Measurements from ENCODE around the gene IL3RA.
"Not testable (repeated sequence)": the region's sequence is repeated elsewhere in the genome, so short reads cannot be mapped to it uniquely, and the experiment has no call there.

The IL3RA gene

GRCh38 chrX:1300449-1300848, 36.1 kb upstream of the IL3RA start:
- TF ChIP-seq ZFX (IDR thresholded peaks at IDR 0.05; ENCODE audit: borderline replicate concordance) (no peak), CTCF (IDR thresholded peaks at IDR 0.05) (no peak)
- H3K27ac ChIP-seq, result no peak overlapping the region

GRCh38 chrX:1305411-1305810, 31.2 kb upstream of the IL3RA start:
- H3K27ac ChIP-seq, result no peak overlapping the region
- TF ChIP-seq ZFX (IDR thresholded peaks at IDR 0.05; ENCODE audit: borderline replicate concordance), result no peak
- no peak for TF ChIP-seq CTCF (IDR thresholded peaks at IDR 0.05)

GRCh38 chrX:1306909-1307625, 29.5 kb upstream of the IL3RA start:
- H3K27ac ChIP-seq, result no peak overlapping the region
- TF ChIP-seq CTCF (IDR thresholded peaks at IDR 0.05), result no peak
- no peak for TF ChIP-seq ZFX (IDR thresholded peaks at IDR 0.05; ENCODE audit: borderline replicate concordance)

GRCh38 chrX:1307626-1308340, 28.8 kb upstream of the IL3RA start:
- no peak for TF ChIP-seq ZFX (IDR thresholded peaks at IDR 0.05; ENCODE audit: borderline replicate concordance)
- TF ChIP-seq CTCF (IDR thresholded peaks at IDR 0.05), result no peak
- H3K27ac ChIP-seq, result no peak overlapping the region

GRCh38 chrX:1308476-1308875, 28.1 kb upstream of the IL3RA start:
- no peak for TF ChIP-seq CTCF (IDR thresholded peaks at IDR 0.05)
- no peak overlapping the region for H3K27ac ChIP-seq

GRCh38 chrX:1308917-1309316, 27.7 kb upstream of the IL3RA start:
- not testable (repeated sequence) for H3K27ac ChIP-seq

- TF ChIP-seq CTCF (IDR thresholded peaks at IDR 0.05), result no peak
- no peak for TF ChIP-seq ZFX (IDR thresholded peaks at IDR 0.05; ENCODE audit: borderline replicate concordance)
- no peak overlapping the region for H3K27ac ChIP-seq
Measured at GRCh38 chrX:1313788-1314187, 22.8 kb upstream of the IL3RA start.

Measured in 22Rv1 (cell line).